ENCODE results near the gene ISM1. TPM values are rescaled to one million over a fixed set of nuclear protein-coding genes. Genes with fewer than 3 reads are reported as not detected.

ISM1 gene
- total RNA-seq, 2 experiments from 2014 or later = 0.87 to 1.1 TPM

GRCh38 chr20:13284830-13285229, 63.8 kb downstream of the ISM1 start:
- Mint-ChIP-seq H3K4me3 (no peak overlapping the region), H3K27ac (no peak overlapping the region), H3K27me3 (no peaks in the 10 kb centered on the region), H3K4me1 (ENCODE audit: low read depth) (no peaks in the 10 kb centered on the region), H3K9me3 (no peaks in the 10 kb centered on the region), H3K36me3 (ENCODE audit: low read depth) (peaks cover under 1% of the 10 kb centered on the region)
- no peaks in the 10 kb centered on the region for H3K4me1 ChIP-seq (ENCODE audit: insufficient read depth, low read length)
- ChIA-PET POLR2A (no interaction called here), CTCF (no interaction called here)
- no peak overlapping the region for H3K4me3 ChIP-seq (ENCODE audit: low read length)
- intact Hi-C loops (cut with DNase I, micrococcal nuclease) = no loop called here
- no peaks in the 10 kb centered on the region for H3K27me3 ChIP-seq (ENCODE audit: control insufficient read depth in 1 of 2, insufficient read depth in 2 of 2, low read length in 2 of 2)
- H3K27ac ChIP-seq (ENCODE audit: low read depth in 1 of 2, low read length in 2 of 2) = no peak overlapping the region
- DNase-seq = no peak
- no peak for TF ChIP-seq CTCF (IDR thresholded peaks at IDR 0.05)
- no peak for ATAC-seq (ENCODE audit: poor library complexity)
- H3K36me3 ChIP-seq (ENCODE audit: insufficient read depth, low read length) = no peaks in the 10 kb centered on the region
- H3K9me3 ChIP-seq (ENCODE audit: control insufficient read depth in 1 of 2, insufficient read depth in 1 of 2, low read length in 2 of 2) = peaks cover 0 to under 1% of the 10 kb centered on the region in 2 experiments

GRCh38 chr20:13285408-13285807, 64.3 kb downstream of the ISM1 start:
- no peaks in the 10 kb centered on the region for H3K9me3 ChIP-seq (ENCODE audit: control insufficient read depth in 1 of 2, insufficient read depth in 1 of 2, low read length in 2 of 2)
- intact Hi-C loops (cut with DNase I, micrococcal nuclease) = no loop called here
- H3K27ac Mint-ChIP-seq = no peak overlapping the region
- H3K9me3 Mint-ChIP-seq = no peaks in the 10 kb centered on the region
- H3K4me3 Mint-ChIP-seq = no peak overlapping the region
- H3K27me3 ChIP-seq (ENCODE audit: control insufficient read depth in 1 of 2, insufficient read depth in 2 of 2, low read length in 2 of 2) = no peaks in the 10 kb centered on the region
- ChIA-PET POLR2A (no interaction called here), CTCF (no interaction called here)
- ATAC-seq (ENCODE audit: poor library complexity) = no peak
- H3K4me1 Mint-ChIP-seq (ENCODE audit: low read depth) = no peaks in the 10 kb centered on the region
- H3K27ac ChIP-seq (ENCODE audit: low read depth in 1 of 2, low read length in 2 of 2) = no peak overlapping the region
- no peaks in the 10 kb centered on the region for H3K4me1 ChIP-seq (ENCODE audit: insufficient read depth, low read length)
- H3K4me3 ChIP-seq (ENCODE audit: low read length) = no peak overlapping the region
- H3K36me3 Mint-ChIP-seq (ENCODE audit: low read depth) = peaks cover 3% of the 10 kb centered on the region
- TF ChIP-seq CTCF (IDR thresholded peaks at IDR 0.05) = no peak
- H3K36me3 ChIP-seq (ENCODE audit: insufficient read depth, low read length) = no peaks in the 10 kb centered on the region
- H3K27me3 Mint-ChIP-seq = no peaks in the 10 kb centered on the region
- no peak for DNase-seq

GRCh38 chr20:13286052-13286451, 65.0 kb downstream of the ISM1 start:
- H3K27ac ChIP-seq (ENCODE audit: low read depth in 1 of 2, low read length in 2 of 2) = no peak overlapping the region
- H3K27ac Mint-ChIP-seq = no peak overlapping the region
- CTCF ChIA-PET = no interaction called here
- no peaks in the 10 kb centered on the region for H3K9me3 ChIP-seq (ENCODE audit: control insufficient read depth in 1 of 2, insufficient read depth in 1 of 2, low read length in 2 of 2)
- intact Hi-C loops (cut with DNase I, micrococcal nuclease) = no loop called here
- H3K36me3 ChIP-seq (ENCODE audit: insufficient read depth, low read length) = no peaks in the 10 kb centered on the region
- POLR2A ChIA-PET = no interaction called here
- H3K27me3 Mint-ChIP-seq = no peaks in the 10 kb centered on the region
- H3K4me3 Mint-ChIP-seq = no peak overlapping the region
- H3K27me3 ChIP-seq (ENCODE audit: control insufficient read depth in 1 of 2, insufficient read depth in 2 of 2, low read length in 2 of 2) = no peaks in the 10 kb centered on the region
- no peak for TF ChIP-seq CTCF (IDR thresholded peaks at IDR 0.05)
- no peaks in the 10 kb centered on the region for H3K9me3 Mint-ChIP-seq
- no peaks in the 10 kb centered on the region for H3K4me1 Mint-ChIP-seq (ENCODE audit: low read depth)
- H3K36me3 Mint-ChIP-seq (ENCODE audit: low read depth) = peaks cover 3% of the 10 kb centered on the region
- ATAC-seq (ENCODE audit: poor library complexity) (no peak), DNase-seq (no peak)
- no peaks in the 10 kb centered on the region for H3K4me1 ChIP-seq (ENCODE audit: insufficient read depth, low read length)
- no peak overlapping the region for H3K4me3 ChIP-seq (ENCODE audit: low read length)

Data from CD4-positive, alpha-beta T cell (primary cell).